Lower lobe of right lung (tissue), 2 donors: Measurements from ENCODE around the gene OR1S2. TPM values are rescaled to one million over a fixed set of nuclear protein-coding genes. Genes with fewer than 3 reads are reported as not detected.

Experiments
- ATAC-seq, 2 donors: fragments of 200-7000 bp; cut with Tn5 transposase; one replicate each; pipeline ENCODE4 v1.9.1; 2020 to 2022; ENCODE audit warnings: mild to moderate bottlenecking in 2 of 2, moderate library complexity in 2 of 2
- DNase-seq: peaks from one replicate; pipeline ENCODE4 v3.0.0-alpha.2; 2020
- H3K27ac ChIP-seq: fragments of 200-600 bp; one replicate; pipeline ENCODE4 v1.8.0; 2022
- H3K27me3 ChIP-seq: fragments of 200-600 bp; one replicate; pipeline ENCODE4 v1.8.0; 2022; ENCODE audit warnings: low read depth
- H3K36me3 ChIP-seq: fragments of 200-600 bp; one replicate; pipeline ENCODE4 v1.8.0; 2022; ENCODE audit warnings: mild to moderate bottlenecking
- H3K4me1 ChIP-seq: fragments of 200-600 bp; one replicate; pipeline ENCODE4 v1.8.0; 2022
- H3K4me3 ChIP-seq: fragments of 200-600 bp; one replicate; pipeline ENCODE4 v1.8.0; 2022; ENCODE audit warnings: mild to moderate bottlenecking
- H3K9me3 ChIP-seq: fragments of 200-600 bp; one replicate; pipeline ENCODE4 v1.8.0; 2022
- intact Hi-C: fragments of 100-400 bp; cut with DNase I; formaldehyde crosslinking; loops from one replicate; pipeline ENCODE4 v1.11.0; 2022
- total RNA-seq: library from RNA; stranded (reverse); fragmentation: NEBNext Ultra II Directional; extraction: Animal tissue kit (Norgen Biotek cat#: 25700); gene quantifications from one replicate; pipeline ENCODE4 v1.2.1, GENCODE V29; 2021
- TF ChIP-seq, protein P1 (sequence below): fragments of 200-600 bp; IDR thresholded peaks from one replicate; pipeline ENCODE4 v1.8.0; 2022; ENCODE audit warnings: antibody characterized with exemption, mild to moderate bottlenecking
- donor health status: DM: no; HTN: yes; CAD: no; lungs with severe emphysema.

OR1S2 gene
- total RNA-seq, 1 donor from 2014 or later, result not detected

DNA sequence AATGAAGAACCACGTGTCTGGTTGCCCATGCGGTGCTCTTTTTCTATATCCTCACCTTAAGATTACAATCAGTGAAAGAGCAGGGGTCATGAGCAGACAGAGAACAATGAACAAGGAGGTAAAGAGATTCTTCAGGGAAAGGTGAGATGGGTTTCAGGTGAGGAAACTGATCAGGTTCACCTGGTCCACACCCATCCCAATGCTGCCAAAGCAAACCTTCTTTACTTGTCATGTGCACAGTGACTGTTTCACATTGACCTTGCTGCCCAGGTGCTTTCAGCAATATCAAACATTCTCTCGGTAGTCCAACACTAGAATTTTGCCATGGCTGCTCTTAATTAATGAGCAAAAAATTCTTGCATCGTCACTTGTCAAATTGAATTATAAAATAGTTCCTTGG lies 39.6 kb downstream of the OR1S2 start:
- no peak for ATAC-seq
- TF ChIP-seq, protein P1, sequence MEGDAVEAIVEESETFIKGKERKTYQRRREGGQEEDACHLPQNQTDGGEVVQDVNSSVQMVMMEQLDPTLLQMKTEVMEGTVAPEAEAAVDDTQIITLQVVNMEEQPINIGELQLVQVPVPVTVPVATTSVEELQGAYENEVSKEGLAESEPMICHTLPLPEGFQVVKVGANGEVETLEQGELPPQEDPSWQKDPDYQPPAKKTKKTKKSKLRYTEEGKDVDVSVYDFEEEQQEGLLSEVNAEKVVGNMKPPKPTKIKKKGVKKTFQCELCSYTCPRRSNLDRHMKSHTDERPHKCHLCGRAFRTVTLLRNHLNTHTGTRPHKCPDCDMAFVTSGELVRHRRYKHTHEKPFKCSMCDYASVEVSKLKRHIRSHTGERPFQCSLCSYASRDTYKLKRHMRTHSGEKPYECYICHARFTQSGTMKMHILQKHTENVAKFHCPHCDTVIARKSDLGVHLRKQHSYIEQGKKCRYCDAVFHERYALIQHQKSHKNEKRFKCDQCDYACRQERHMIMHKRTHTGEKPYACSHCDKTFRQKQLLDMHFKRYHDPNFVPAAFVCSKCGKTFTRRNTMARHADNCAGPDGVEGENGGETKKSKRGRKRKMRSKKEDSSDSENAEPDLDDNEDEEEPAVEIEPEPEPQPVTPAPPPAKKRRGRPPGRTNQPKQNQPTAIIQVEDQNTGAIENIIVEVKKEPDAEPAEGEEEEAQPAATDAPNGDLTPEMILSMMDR, result no peak
- DNase-seq, result no peak
- H3K27ac ChIP-seq, result no peak overlapping the region
- H3K9me3 ChIP-seq, result no peaks in the 10 kb centered on the region
- no peaks in the 10 kb centered on the region for H3K27me3 ChIP-seq
- H3K36me3 ChIP-seq, result no peaks in the 10 kb centered on the region
- no peak overlapping the region for H3K4me3 ChIP-seq
- H3K4me1 ChIP-seq, result no peaks in the 10 kb centered on the region
- intact Hi-C loops, result no loop called here

Other genes starting within 250 kb of the OR1S2 start
- not detected for gene OR9Q1, start 180.3 kb downstream of the OR1S2 start, total RNA-seq
- not detected for gene OR6Q1, start 173.2 kb downstream of the OR1S2 start, total RNA-seq
- not detected for gene OR9I1, start 78.6 kb downstream of the OR1S2 start, total RNA-seq
- not detected for gene OR9Q2, start 15.1 kb downstream of the OR1S2 start, total RNA-seq
- not detected for gene OR1S1, start 8.6 kb upstream of the OR1S2 start, total RNA-seq
- not detected for gene OR10Q1, start 24.8 kb upstream of the OR1S2 start, total RNA-seq
- not detected for gene OR10W1, start 64.1 kb upstream of the OR1S2 start, total RNA-seq
- not detected for gene OR5B17, start 154.9 kb upstream of the OR1S2 start, total RNA-seq
- gene OR5B3, start 202.7 kb upstream of the OR1S2 start, total RNA-seq, result not detected
- not detected for gene OR5B2, start 224.0 kb upstream of the OR1S2 start, total RNA-seq
- gene OR5B12, start 238.1 kb upstream of the OR1S2 start, total RNA-seq, result not detected